GM18951 (cell line): ENCODE data around the gene FOLR1.
"Not testable (repeated sequence)": the region's sequence is repeated elsewhere in the genome, so short reads cannot be mapped to it uniquely, and the experiment has no call there.

Experiments used
- POLR2A ChIP-seq: IDR thresholded peaks from 4 replicates; pipeline ENCODE4 v1.6.1; 2011; ENCODE audit warnings: mild to moderate bottlenecking; ENCODE audit not compliant: insufficient read length, insufficient read depth; ENCODE audit errors: extremely low read depth
- in situ Hi-C: fragments of 300-500 bp; cut with MboI; formaldehyde crosslinking; loops from one replicate; pipeline ENCODE4 v1.12.0; 2022; ENCODE audit warnings: low sequenced_read_pairs, mixed read lengths, inconsistent platforms; ENCODE audit not compliant: unreplicated experiment

The FOLR1 gene

DNA sequence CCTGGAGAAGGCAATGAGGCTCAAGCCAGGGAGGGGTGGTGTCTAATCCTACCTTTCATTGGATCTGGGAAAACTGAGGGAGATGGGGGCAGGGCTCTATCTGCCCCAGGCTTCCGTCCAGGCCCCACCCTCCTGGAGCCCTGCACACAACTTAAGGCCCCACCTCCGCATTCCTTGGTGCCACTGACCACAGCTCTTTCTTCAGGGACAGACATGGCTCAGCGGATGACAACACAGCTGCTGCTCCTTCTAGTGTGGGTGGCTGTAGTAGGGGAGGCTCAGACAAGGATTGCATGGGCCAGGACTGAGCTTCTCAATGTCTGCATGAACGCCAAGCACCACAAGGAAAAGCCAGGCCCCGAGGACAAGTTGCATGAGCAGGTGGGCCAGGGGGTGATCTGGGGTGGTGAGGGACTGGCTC is at the start of gene FOLR1:
TSS of gene FOLR1 (plus strand) at position 180 of the 421 bp plus-strand sequence. CDS start at position 214, 34 bp downstream.
- in situ Hi-C loops, result no loop called here
- no peak for TF ChIP-seq POLR2A

DNA sequence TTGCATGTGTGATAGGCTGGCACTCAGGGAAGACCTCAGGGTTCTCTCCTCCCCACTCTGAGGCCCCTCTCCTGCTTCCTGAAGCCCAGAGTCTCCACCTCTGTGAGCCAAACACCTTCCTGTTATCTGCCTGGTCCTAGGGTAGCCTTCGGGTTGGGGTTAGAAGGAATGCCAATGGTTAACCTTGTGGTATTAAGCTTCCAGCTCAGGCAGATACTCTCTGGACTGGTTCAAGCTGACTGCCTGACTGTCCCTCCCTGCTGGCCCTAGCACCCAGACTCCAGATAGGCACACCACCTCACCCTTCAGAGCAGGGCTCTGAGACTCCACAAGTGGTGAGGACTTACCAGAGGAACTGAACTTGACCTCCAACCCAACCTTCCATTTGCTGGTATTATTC is 49.4 kb upstream of the FOLR1 start:
- in situ Hi-C loops, result not testable (repeated sequence)

DNA sequence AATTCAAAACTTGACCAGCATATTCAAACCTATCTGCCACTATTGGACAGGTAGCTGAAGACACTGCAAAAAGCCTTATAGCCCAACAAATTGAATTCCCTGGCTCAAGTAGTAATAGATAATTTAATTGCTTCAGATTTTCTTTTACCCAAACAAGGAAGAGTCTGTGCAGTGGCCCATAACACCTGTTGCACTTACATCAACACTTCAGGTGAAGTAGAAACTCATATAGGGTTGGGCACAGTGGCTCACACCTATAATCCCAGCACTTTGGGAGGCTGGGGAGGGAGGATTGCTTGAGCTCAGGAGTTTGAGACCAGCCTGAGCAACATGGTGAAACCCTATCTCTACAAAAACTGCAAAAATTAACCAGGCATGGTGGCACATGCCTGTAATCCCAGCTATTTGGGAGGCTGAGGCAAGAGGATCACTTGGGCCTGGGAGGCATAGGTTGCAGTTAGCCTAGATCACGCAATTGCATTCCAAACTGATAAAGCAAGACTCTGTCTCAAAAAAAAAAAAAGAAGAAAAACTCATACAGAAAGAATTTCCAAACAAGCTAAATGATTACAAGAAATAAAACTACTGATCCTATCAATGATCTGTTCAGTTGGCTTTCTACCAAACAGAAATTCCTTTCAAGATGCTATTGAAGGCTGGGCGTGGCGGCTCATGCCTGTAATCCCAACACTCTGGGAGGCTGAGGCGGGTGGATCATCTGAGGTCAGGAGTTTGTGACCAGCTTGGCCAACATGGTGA is 47.0 kb upstream of the FOLR1 start:
- TF ChIP-seq POLR2A, result no peak
- in situ Hi-C loops, result no loop called here

DNA sequence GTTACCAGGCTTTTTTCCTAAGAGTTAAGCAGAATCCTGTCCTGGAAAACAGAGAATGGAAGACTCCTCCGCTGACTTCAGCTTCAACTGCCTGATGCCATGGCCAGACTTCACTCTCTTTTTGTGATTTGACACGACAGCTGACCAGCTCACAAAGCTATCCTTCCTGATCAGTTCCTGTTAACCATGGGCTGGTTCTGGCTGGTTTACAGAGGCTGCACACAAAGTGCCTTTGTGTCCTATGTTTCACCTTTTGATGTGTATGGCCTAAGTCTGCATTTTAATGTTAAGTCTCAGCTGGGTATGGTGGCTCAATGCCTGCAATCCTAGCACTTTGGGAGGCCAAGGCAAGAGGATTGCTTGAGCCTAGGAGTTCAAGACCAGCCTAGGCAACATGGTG is 45.3 kb upstream of the FOLR1 start:
- no peak for TF ChIP-seq POLR2A
- in situ Hi-C loops, result no loop called here

DNA sequence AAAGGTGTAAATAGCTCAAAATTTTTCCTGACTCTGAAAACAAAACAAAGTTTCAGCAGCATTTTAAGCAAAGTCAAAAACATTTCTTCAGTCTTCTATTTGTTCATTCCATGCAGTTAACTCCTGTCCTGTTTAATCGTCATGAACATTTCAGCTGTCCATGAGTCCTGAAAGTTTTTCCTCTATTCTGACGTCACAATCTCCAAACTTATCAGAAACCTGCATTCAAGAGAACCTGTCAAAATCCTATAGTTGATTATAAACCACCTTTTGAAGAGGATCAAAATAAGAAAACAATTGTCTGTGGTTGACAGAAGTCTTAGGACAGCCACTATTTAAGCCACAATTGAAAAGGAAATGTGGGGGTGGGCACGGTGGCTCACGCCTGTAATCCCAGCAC is 41.1 kb upstream of the FOLR1 start:
- in situ Hi-C loops, result no loop called here
- no peak for TF ChIP-seq POLR2A

DNA sequence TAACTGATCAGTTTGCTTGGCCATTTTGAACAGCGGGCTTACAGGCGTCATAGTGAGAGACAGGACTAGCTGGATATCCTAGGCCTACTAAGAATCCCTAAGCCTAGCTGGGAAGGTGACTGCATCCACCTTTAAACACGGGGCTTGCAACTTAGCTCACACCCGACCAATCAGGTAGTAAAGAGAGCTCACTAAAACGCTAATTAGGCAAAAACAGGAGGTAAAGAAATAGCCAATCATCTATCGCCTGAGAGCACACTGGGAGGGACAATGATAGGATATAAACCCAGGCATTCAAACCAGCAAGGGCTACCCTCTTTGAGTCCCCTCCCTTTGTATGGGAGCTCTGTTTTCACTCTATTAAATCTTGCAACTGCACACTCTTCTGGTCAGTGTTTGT is 38.1 kb upstream of the FOLR1 start:
- in situ Hi-C loops, result not testable (repeated sequence)

DNA sequence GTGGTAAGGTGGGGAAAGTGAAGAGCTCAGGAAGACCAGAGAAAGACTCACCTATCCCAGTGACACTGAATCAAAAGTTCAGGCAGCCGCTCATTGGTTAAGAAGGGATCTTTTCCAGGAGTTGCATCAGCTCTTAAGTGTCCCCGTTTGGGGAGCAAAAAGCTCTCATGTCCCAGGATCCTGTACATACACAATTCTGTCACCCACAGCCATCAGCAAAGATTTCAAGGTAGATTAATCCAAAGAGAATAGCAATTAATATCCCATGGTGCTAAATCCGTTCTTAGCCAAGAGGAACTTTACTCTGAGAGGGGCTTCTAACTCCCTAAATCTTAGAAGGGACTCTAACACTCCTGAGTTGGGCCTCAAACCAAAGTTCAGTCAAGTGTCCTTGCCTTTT is 37.1 kb upstream of the FOLR1 start:
- TF ChIP-seq POLR2A, result no peak
- in situ Hi-C loops, result no loop called here

DNA sequence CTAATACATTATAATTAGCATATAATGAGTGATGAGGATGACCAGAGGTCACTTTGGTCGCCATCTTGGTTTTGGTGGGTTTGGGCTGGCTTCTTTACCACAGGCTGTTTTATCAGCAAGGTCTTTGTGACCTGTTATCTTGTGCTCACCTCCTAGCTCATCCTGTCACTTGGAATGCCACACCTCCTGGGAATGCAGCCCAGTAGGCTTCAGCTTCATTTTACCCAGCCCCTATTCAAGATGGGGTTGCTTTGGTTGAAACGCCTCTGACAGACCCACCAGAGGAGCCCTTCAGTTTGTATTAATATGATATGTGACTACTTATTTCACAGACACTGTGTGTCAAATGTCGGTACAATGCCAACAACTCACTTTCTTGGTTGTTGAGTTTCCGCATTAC is 36.2 kb upstream of the FOLR1 start:
- in situ Hi-C loops, result no loop called here

DNA sequence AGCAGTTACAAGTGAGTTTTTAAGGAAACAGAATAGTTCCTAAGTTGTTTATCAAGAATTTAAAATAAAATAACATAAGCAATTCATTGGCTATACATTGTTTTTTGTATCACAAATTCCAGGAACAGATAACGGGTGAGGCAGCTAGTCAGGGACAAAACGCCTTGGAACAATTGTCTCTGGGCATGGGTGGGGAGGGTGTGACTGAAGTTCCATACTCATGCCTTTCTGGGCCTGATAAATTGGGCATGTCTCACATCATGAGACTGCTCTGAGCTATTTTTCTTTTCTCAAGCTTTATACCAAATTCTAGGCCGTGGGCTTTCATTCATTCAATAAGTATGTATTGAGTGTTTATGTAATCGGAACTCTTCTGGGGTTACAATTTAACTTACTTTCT is 34.8 kb upstream of the FOLR1 start:
- in situ Hi-C loops, result no loop called here

More for the DNA sequence above, 36.2 kb upstream of the FOLR1 start:
- no peak for TF ChIP-seq POLR2A

DNA sequence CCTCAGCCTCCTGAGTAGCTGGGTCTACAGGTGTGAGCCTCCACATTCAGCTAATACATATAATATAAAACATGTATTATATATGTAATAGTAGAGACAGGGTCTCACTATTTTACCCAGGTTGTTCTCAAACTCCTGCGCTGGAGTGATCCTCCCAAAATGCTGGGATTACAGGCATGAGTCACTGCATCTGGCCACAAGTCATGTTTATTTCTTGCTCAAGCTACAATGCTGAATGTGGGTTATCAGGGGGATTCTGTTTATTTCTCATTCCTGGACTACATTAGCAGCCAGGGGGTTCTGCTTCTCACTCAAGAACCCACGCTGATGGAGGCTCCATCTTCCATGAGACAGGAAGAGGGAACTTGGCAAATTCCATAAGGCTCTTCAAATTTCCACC is 31.6 kb upstream of the FOLR1 start:
- in situ Hi-C loops, result no loop called here
- no peak for TF ChIP-seq POLR2A

More for the DNA sequence above, 34.8 kb upstream of the FOLR1 start:
- TF ChIP-seq POLR2A, result no peak

DNA sequence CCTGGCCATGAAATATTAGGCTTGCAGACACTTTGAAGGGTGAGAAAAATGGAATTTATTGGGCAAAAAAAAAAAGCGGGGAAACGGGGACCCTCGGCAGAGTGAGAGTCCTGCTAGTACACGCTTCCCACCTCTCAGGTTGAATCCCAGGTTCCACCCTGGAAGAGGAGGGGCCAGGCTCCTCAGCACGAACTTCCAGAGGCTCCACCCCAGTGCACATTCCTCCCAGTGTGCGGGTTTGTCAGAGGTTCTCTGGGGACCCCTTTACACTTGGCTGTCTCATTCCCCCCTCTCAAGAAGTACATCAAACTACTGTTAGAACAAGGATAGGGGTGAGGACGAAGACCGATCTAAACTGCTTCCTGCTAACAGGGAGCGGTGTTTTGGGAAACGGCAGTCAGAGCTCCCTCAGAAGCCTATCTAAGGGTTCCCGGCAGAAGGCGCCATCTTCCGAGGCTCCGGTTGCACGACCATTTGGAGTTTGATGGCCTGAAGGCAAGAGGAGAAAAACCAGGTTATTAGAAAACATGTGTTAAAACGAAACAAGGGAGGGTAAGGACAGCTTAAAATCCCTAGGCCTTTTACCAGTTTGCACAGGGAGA is 28.9 kb upstream of the FOLR1 start:
- in situ Hi-C loops, result no loop called here

DNA sequence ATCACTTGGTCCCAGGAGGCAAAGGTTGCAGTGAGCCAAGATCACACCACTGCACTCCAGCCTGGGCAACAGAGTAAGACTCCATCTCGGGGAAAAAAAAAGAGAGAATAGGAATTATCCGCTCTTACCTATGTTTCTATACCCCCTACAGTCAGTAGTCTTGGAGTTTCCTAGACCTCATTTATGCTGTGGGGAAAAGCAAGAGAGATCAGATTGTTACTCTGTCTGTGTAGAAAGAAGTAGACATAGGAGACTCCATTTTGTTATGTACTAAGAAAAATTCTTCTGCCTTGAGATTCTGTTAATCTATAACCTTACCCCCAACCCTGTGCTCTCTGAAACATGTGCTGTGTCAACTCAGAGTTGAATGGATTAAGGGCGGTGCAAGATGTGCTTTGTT is 27.8 kb upstream of the FOLR1 start:
- in situ Hi-C loops, result not testable (repeated sequence)

More for the DNA sequence above, 28.9 kb upstream of the FOLR1 start:
- TF ChIP-seq POLR2A, result no peak

DNA sequence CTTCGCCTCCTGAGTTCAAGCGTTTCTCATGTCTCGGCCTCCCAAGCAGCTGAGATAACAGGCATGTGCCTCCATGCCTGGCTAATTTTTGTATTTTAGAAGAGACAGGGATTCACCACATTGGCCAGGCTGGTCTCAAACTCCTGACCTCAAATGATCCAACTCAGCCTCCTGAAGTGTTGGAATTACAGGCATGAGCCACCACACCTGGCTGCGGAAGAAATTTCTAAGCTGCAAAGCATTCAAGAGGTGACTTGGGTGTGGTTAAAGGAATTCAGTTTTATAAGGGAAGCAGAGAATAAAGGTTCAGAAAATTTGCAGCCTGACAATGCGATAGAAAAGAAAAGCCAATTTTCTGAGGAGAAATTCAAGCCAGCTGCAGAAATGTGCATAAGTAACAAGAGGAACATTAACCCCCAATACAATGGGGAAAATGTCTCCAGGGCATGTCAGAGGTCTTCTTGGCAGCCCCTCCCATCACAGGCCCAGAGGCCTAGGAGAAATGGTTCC is 22.8 kb upstream of the FOLR1 start:
- in situ Hi-C loops, result not testable (repeated sequence)

DNA sequence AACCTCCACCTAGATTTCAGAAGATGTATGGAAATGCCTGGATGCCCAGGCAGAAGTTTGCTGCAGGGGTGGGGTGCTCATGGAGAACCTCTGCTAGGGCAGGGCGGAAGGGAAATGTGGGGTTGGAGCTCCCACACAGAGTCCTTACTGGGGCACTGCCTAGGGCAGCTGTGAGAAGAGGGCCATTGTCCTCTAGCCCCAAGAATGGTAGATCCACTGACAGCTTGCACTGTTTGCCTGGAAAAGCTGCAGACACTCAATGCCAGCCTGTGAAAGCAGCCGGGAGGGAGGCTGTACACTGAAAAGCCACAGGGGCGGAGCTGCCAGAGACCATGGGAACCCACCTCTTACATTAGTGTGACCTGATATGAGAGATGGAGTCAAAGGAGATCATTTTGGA is 22.2 kb upstream of the FOLR1 start:
- in situ Hi-C loops, result not testable (repeated sequence)

DNA sequence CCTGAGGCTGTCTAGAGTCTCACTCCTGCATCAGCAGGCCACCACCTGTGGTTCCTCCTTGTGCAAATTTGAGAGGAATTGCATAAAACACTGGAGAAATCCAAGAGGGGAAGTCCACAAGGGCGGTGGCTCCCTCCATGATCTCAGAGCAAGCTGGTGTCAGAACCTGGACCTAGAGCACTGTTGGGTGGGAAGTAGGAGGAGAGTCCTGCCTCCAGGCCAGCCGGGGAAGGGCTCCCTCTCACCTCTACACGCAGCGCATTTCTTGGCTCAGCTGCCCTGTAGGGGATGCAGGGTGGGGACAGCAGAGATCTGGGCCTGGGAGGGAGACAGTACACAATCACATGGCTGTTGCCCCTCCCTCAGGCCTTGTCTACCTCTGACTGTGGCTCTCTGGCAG is 19.9 kb upstream of the FOLR1 start:
- in situ Hi-C loops, result not testable (repeated sequence)
